GM12891 (cell line): ENCODE measurements around the gene LRRC26.
A peak's percentile ranks its signal among the peaks of the same experiment; 100 is the strongest.

Experiments used
- DNase-seq: peaks from one replicate; pipeline ENCODE4 v3.0.0; 2011; ENCODE audit warnings: low spot score; ENCODE audit not compliant: insufficient read length
- FAIRE-seq: peaks from 2 replicates; lab custom pipeline; 2011; peaks lifted over from hg19 to GRCh38; lab: Jason Lieb, UNC
- PAX5 ChIP-seq: IDR thresholded peaks from 2 replicates; pipeline ENCODE4 v1.6.1; 2011; ENCODE audit warnings: low read length, moderate library complexity, mild to moderate bottlenecking; ENCODE audit not compliant: insufficient read depth, severe bottlenecking
- POLR2A ChIP-seq: IDR thresholded peaks from 2 replicates; pipeline ENCODE4 v1.6.1; 2011; ENCODE audit warnings: low read depth, low read length, control low read depth
- POLR2AphosphoS5 ChIP-seq: IDR thresholded peaks from 2 replicates; pipeline ENCODE4 v1.6.1; 2011; ENCODE audit warnings: low read depth, low read length, control low read depth
- POU2F2 ChIP-seq: IDR thresholded peaks from 2 replicates; pipeline ENCODE4 v1.6.1; 2011; ENCODE audit warnings: low read depth, mild to moderate bottlenecking, control low read depth, low read length, moderate library complexity
- SPI1 ChIP-seq: IDR thresholded peaks from 2 replicates; pipeline ENCODE4 v1.6.1; 2011; ENCODE audit warnings: low read depth, low read length, control low read depth
- TAF1 ChIP-seq: IDR thresholded peaks from 2 replicates; pipeline ENCODE4 v1.6.1; 2011; ENCODE audit warnings: low read depth, low read length, control low read depth

The LRRC26 gene

DNA sequence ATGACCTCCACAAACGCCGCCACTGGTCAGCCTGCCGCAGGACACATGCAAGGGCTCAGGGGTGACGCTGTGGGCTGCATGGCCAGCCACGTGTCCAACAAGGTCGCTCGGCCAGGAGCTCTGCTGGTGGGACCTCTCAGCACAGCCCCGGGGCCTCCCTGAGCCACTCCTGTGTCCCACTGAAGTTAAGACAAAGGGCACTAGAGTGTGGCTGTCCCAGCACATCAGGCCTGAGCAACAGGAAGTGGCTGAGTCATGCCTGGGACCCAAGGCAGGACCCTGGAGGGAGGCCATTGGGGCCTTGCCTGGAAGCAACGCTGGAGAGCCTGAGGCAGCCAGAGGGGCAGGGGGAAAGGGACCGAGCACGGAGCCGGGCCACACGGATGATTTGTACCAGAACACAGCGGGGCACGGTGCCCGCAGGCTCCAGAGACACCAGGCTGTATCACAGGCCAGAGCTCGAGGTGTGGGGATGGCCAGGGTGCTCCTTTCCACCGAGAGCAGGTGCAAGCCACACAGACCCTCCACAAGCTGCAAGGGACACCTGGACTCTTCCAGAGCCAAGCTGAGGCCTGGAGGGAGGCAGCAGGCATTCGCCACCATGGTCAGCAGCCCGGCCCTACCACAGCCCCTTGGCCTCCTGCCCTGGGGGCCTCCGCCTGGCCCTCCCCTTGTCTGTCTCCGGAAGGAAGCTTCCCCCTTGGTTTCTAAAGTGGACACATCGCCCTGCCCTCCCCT, 8.5 kb upstream of the LRRC26 start:
- DNase-seq (no peak), FAIRE-seq (no peak)
- TF ChIP-seq SPI1 (no peak), POLR2AphosphoS5 (no peak), POU2F2 (no peak)

DNA sequence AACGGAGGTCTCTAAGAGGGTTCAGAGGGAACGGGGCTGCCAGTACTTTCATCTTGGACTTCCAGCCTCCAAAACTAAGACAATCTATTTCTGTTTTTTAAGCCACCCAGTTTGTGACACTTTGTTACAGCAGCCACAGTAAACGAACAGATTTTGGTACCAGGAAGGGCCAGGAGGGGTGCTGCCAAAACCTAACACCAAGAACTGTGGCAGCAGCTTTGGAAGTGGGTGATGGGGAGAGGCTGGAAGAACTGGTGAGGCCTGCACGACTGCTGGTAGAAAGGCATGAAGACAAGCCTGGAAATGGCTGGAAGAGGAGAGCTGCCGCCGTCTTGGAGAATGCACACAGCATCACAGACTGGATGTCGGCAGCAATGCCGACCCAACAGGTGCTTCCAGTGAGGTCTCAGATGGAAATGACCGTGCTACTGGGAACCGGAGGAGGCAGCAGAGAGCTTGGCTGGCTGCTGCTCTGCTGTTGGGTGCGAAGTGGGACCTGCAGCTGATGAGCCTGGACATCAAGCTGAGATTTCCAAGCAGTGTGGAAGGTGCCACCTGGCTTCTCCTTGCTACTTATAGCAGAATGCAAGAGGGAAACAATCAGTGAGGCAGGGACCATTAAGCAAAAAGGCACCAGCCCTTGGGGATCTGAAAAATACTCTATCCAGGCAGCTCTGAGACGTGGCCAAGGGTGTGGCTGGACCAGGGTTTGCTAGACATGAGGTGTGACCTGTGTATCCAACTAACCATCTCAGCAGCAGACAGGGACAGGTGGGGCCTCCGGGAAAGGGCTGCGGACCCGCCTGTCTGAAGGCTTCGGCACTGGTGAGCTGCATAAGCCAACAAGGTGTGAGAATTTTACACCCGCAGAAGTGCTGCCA, 6.7 kb upstream of the LRRC26 start:
- TF ChIP-seq PAX5 = no peak
- no peak for TF ChIP-seq POU2F2
- TF ChIP-seq TAF1 = no peak
- no peak for TF ChIP-seq POLR2A
- TF ChIP-seq SPI1 = no peak
- no peak for TF ChIP-seq POLR2AphosphoS5
- FAIRE-seq = peak; percentile 87
- DNase-seq = peak; percentile 89

DNA sequence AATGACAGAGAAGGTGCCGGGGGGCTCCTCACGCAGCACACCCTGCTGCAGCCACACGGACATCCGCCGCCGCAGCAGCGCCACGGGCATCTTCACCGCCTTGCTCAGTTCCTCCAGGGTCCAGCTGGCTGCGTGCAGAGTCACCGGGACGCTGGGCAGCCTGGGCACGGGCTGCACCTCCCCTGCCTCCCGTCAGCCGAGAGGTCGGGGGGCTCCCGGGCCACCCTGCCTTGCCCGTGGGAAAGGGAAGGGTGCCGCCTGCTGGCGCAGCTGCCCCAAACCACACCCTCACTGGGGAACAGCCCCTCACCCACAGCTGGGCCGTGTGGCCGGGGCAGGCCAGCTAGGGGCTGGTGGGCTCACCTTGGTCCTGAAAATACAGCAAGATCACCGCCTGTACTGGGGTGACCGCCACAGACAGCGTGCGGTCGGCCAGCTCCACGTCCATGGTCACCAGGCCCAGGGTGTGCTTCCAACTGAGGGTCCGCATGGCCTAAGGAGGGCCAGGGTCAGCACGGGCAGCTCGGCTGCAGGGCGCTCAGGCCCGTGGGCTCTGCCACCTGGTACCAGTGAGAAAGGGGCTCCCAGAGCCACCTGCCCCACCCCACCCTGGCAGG, 5.6 kb upstream of the LRRC26 start:
- TF ChIP-seq SPI1 (no peak), POLR2A (0 out of 2 replicates have a peak, but pooled peaks have one; percentile 12)
- FAIRE-seq (no peak), DNase-seq (no peak)

DNA sequence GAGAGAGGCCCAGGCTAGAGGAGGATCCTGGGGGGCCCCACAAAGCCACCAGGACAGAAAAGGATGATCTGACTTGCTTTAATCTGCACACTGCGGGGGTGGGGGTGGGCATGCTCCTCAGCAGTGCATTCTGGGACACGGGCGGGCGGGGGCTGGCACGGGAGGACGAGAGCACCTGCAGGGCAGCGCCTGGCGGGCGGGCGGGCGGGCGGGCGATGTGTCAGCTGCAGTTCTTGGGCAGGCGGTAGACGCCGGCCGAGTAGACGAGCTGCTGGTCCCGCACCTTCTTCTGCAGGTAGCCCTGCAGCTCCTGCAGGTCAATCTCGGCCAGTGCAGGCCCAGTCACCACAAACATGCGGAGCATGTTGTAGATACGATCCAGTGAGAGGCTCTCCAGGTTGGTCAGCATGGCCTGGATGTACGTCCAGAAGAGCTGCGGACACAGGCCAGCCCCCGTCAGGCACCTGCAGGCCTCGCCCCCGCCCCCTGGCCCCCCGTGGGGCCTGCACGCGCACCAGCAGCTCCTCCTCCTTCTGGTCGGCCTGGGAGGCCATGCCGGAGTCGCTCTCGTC, 5.0 kb upstream of the LRRC26 start:
- TF ChIP-seq POLR2AphosphoS5 (no peak), POU2F2 (no peak), TAF1 (no peak), PAX5 (no peak)
- DNase-seq (no peak), FAIRE-seq (no peak)

DNA sequence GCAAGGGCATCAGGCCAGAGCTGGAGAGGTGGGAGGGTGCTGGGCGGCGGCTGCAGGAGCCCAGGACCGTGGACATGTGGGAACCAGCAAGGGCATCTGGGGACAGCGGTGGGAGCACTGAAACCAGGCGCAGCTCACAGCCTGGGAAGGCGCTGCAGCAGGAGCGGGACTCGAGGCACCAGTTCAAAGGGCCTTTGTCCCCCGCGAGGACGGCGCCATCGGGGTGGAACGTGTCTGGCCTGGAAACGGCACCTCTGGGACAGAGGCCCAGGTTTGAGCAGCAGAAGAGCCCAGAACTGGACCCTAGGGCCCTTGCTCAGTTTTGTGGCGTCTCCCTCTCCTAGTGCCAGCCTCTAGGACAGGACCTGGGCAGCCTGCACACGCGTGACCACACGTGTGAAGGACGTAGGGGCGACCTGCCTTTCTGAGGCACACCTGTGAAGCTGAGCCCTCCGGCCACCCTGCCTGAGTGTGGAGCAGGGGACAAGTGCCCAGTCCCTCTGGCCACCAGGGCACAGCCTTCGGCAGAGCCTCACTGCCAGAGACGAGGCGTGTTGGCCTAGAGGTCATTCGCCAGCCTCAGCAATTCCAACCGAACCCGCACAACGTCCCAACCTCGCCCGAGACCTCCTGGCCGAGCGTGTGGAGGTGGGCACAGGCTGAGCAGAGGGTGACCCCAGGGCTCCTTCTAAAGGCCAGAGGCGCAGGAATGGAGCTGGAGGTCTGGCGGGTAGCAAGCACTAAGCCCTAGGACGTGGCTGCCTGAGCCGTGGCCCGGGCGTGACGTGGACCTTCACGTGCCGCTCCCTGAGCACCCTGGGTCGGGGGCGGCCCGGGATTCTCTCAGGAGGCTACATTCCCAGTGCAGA, 4.2 kb upstream of the LRRC26 start:
- DNase-seq (no peak), FAIRE-seq (no peak)
- no peak for TF ChIP-seq TAF1
- TF ChIP-seq PAX5 = no peak
- no peak for TF ChIP-seq SPI1
- TF ChIP-seq POLR2AphosphoS5 = no peak
- TF ChIP-seq POU2F2 = no peak
- no peak for TF ChIP-seq POLR2A

DNA sequence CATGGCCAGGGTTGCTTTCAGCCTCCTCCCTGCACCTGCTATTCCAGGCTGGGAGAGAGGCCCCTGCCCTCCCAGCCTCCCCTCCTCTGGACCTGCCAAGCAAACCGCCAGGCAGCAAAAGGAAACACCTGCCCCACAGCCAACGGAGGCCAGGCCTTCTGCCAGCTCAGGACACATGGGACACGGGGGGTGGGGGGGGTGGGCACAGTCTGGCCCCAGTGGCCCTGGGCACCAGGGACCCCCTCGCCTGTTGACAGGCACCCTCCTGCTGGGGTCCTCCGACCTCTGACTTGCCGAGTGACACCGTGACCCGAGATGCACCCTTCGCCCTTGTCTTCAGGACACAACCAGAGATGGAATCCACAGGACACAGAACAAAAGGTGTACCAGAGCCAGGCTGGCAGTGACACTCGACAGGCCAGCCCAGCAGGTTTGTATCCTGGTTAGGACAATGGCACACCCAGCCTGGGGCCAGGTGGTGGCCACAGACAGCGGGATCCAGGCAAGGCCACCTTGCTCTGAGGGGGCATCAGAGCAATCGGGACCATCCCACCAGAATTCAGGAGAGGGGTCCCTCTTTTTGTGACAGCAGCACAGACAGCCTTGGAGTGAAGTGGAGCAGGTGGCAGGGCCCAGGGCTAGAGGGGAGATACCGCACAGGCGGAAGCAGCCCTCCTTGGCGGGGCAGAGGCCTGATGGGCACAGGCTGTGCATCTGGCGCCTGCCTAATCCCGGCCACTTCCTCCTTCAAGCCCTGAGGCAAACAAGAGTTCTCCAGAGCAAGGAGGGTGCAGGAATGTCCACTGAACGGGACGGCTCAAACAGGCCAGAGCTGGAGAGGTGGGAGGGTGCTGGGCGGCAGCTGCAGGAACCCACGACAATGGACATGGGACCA, 3.3 kb upstream of the LRRC26 start:
- DNase-seq (no peak), FAIRE-seq (peak; percentile 28)
- TF ChIP-seq POLR2AphosphoS5 (no peak), SPI1 (no peak), TAF1 (no peak), POLR2A (no peak), POU2F2 (no peak)

DNA sequence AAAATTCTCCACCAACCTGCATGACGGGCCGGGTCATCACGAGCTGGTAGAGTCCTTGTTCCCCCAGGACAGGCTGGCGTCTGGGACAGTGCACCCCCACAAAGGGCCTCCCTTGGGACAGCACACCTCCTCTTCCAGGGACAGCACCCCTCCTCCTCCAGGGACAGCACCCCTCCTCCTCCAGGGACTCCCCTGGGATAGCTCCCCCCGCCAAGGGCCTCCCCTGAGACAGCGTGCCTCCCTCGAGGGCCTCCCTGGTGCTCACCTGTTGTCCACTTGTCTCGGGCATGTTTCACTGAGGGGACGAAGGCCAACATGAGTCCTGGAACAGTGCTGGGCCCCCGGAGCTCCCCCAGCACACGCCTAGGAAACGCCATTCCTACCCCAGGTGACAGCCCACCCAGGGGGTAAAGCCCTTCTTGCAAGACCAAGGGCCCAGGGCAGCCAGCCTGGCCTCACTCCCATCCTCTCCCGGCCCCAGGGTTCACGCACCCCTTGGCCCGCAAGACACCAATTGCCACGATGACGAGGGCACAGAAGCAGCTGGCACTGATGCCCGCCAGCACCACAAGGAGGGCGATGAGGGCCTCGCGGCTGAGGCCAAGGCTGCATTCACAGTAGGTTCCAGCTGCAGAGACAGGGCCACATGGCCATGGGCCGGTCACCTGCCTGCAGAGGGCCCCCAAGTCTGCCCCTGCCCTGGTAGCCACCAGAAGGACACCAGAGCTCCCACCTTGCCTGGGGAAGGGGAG, 1.5 kb upstream of the LRRC26 start:
- DNase-seq (no peak), FAIRE-seq (no peak)
- TF ChIP-seq POLR2AphosphoS5 (no peak), TAF1 (no peak)

DNA sequence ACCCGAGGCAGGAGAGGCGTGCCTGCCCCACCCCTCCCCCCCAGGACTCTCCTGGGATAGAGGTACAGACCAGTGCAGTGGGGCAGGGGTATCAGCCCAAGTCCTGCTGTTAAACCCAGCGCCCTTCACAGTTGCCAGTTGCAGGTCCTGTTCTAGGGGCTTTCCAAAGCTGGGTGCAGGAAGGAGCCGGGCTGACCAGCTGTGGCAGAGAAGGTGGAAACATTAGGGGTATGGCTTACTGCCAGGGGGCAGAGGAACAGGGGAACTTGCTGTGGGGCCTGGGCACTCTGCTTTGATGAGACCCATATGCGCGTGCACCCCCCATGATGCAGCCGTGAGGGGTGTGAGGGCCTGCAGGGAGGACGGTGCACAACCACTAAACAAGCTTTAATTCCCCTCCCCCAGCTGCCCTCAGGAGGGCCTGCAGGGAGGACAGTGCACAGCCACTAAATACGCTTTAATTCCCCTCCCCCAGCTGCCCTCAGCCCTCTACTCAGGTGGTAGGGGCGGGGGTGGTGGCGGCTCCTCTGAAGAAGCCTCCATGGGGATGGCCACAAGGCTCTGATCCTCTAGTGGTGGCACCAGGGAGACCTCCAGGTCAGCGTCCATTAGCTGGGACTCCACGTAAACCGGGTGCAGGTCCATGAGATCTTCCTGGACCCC, 766 bp upstream of the LRRC26 start:
- no peak for TF ChIP-seq POU2F2
- no peak for TF ChIP-seq SPI1
- no peak for TF ChIP-seq PAX5
- no peak for TF ChIP-seq TAF1
- no peak for TF ChIP-seq POLR2AphosphoS5
- no peak for TF ChIP-seq POLR2A
- FAIRE-seq = no peak
- DNase-seq = no peak
